Ishikawa (cell line): Measurements from ENCODE around the gene FXN.

Experiments used
- CREB1 ChIP-seq: IDR thresholded peaks from 2 replicates; pipeline ENCODE4 v1.6.1; 2012; ENCODE audit warnings: low read depth
- EGR1 ChIP-seq: IDR thresholded peaks from 2 replicates; pipeline ENCODE4 v1.6.1; 2012
- EP300 ChIP-seq: IDR thresholded peaks from 2 replicates; pipeline ENCODE4 v1.6.1; 2012; ENCODE audit warnings: borderline replicate concordance
- NFIC ChIP-seq: IDR thresholded peaks from 2 replicates; pipeline ENCODE4 v1.6.1; 2012
- TAF1 ChIP-seq: IDR thresholded peaks from 2 replicates; pipeline ENCODE4 v1.6.1; 2012; ENCODE audit warnings: low read depth, mild to moderate bottlenecking
- TEAD4 ChIP-seq: IDR thresholded peaks from 2 replicates; pipeline ENCODE4 v1.6.1; 2012
- ZBTB7A ChIP-seq: IDR thresholded peaks from 2 replicates; pipeline ENCODE4 v1.6.1; 2012; ENCODE audit warnings: low read depth
- TF ChIP-seq, protein P1 (sequence below): IDR thresholded peaks from 2 replicates; pipeline ENCODE4 v1.6.1; 2012; ENCODE audit warnings: low read depth, mild to moderate bottlenecking
- TF ChIP-seq, protein P2 (sequence below): IDR thresholded peaks from 2 replicates; pipeline ENCODE4 v1.6.1; 2012

DNA sequence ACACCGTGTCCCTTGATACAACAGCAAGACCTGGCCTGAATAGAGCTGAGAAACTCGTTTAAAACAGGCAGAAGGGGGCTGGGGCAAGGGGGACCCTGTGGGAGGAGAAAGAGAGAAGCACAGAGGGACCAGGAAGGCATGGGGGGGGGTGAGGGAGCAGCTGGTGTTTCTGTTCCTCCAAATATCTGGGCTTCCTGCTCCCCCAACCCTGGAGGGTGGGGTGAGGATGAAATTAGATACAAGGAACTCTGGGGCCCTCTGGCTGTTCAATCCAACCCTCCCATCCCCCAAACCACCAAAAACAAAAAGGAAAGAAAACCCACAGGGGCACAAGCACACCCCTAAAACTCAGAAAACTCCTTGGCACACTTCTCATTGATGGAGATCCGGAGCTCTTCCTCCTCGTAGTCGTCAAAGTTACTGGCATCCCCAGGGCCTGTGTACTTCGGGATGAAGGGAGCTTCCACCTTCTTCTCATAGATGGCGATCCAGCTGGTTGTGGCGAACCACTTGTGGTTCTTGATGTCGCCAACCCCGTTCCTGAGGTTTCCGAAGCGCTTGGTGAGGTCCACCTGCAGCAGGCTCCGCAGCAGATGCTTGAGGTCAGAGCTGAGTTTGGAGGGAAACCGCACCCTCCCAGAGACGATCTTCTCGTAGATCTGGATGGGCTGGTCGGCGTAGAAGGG lies 22.7 kb upstream of the FXN start:
- TF ChIP-seq, protein P1, sequence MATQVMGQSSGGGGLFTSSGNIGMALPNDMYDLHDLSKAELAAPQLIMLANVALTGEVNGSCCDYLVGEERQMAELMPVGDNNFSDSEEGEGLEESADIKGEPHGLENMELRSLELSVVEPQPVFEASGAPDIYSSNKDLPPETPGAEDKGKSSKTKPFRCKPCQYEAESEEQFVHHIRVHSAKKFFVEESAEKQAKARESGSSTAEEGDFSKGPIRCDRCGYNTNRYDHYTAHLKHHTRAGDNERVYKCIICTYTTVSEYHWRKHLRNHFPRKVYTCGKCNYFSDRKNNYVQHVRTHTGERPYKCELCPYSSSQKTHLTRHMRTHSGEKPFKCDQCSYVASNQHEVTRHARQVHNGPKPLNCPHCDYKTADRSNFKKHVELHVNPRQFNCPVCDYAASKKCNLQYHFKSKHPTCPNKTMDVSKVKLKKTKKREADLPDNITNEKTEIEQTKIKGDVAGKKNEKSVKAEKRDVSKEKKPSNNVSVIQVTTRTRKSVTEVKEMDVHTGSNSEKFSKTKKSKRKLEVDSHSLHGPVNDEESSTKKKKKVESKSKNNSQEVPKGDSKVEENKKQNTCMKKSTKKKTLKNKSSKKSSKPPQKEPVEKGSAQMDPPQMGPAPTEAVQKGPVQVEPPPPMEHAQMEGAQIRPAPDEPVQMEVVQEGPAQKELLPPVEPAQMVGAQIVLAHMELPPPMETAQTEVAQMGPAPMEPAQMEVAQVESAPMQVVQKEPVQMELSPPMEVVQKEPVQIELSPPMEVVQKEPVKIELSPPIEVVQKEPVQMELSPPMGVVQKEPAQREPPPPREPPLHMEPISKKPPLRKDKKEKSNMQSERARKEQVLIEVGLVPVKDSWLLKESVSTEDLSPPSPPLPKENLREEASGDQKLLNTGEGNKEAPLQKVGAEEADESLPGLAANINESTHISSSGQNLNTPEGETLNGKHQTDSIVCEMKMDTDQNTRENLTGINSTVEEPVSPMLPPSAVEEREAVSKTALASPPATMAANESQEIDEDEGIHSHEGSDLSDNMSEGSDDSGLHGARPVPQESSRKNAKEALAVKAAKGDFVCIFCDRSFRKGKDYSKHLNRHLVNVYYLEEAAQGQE: no peak
- no peak for TF ChIP-seq TEAD4
- TF ChIP-seq, protein P2, sequence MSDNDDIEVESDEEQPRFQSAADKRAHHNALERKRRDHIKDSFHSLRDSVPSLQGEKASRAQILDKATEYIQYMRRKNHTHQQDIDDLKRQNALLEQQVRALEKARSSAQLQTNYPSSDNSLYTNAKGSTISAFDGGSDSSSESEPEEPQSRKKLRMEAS: no peak
- TF ChIP-seq NFIC: no peak
- no peak for TF ChIP-seq TAF1
- TF ChIP-seq EGR1: no peak
- no peak for TF ChIP-seq EP300
- TF ChIP-seq ZBTB7A: no peak
- TF ChIP-seq CREB1: no peak
